GM21717 (cell line): ENCODE measurements around the gene RHCE.
"Not testable (repeated sequence)": the region's sequence is repeated elsewhere in the genome, so short reads cannot be mapped to it uniquely, and the experiment has no call there.

Experiments
- ATAC-seq: cut with Tn5 transposase; IDR thresholded peaks from one replicate; pipeline ENCODE4 v1.9.1; 2021; ENCODE audit warnings: mild to moderate bottlenecking, moderate library complexity; ENCODE audit not compliant: unreplicated experiment

RHCE gene

GRCh38 chr1:25402947-25403803 is 17.4 kb downstream of the RHCE start:
- not testable (repeated sequence) for ATAC-seq

GRCh38 chr1:25398079-25398478 is 22.5 kb downstream of the RHCE start:
- ATAC-seq, result not testable (repeated sequence)

GRCh38 chr1:25397549-25397948 is 23.1 kb downstream of the RHCE start:
- not testable (repeated sequence) for ATAC-seq

GRCh38 chr1:25392841-25393240 is 27.8 kb downstream of the RHCE start:
- no peak for ATAC-seq

GRCh38 chr1:25389721-25390120 is 30.9 kb downstream of the RHCE start:
- not testable (repeated sequence) for ATAC-seq

GRCh38 chr1:25388691-25389090 is 31.9 kb downstream of the RHCE start:
- not testable (repeated sequence) for ATAC-seq

- ATAC-seq, result not testable (repeated sequence)
Measured at GRCh38 chr1:25387096-25387495, 33.5 kb downstream of the RHCE start.

- ATAC-seq, result not testable (repeated sequence)
Measured at GRCh38 chr1:25383875-25384274, 36.8 kb downstream of the RHCE start.

GRCh38 chr1:25383090-25383489 is 37.5 kb downstream of the RHCE start:
- ATAC-seq, result not testable (repeated sequence)

GRCh38 chr1:25382543-25382942 is 38.1 kb downstream of the RHCE start:
- ATAC-seq, result not testable (repeated sequence)

- not testable (repeated sequence) for ATAC-seq
Measured at GRCh38 chr1:25378367-25378766, 42.3 kb downstream of the RHCE start.

- ATAC-seq, result not testable (repeated sequence)
Measured at GRCh38 chr1:25371757-25372156, 48.9 kb downstream of the RHCE start.

GRCh38 chr1:25369691-25370271 is 50.8 kb downstream of the RHCE start:
- not testable (repeated sequence) for ATAC-seq

GRCh38 chr1:25369241-25369640 is 51.4 kb downstream of the RHCE start:
- no peak for ATAC-seq

GRCh38 chr1:25362634-25363559 is 57.7 kb downstream of the RHCE start:
- ATAC-seq, result not testable (repeated sequence)

- no peak for ATAC-seq
Measured at GRCh38 chr1:25361901-25362300, 58.7 kb downstream of the RHCE start.

- no peak for ATAC-seq
Measured at GRCh38 chr1:25360596-25361581, 59.7 kb downstream of the RHCE start.

- ATAC-seq, result no peak
Measured at GRCh38 chr1:25356848-25357247, 63.8 kb downstream of the RHCE start.

GRCh38 chr1:25356441-25356840 is 64.2 kb downstream of the RHCE start:
- ATAC-seq, result no peak

GRCh38 chr1:25355841-25356395 is 64.7 kb downstream of the RHCE start:
- ATAC-seq, result no peak
